K562 (cell line): ENCODE measurements around the gene ADAMTSL2.

Experiments
- CTCF ChIP-seq, 3 experiments: IDR thresholded peaks in 2 of 3; conservative IDR thresholded peaks in 1 of 3; 2 replicates each; pipeline ENCODE4 v1.5.1; 2011 to 2012; ENCODE audit warnings: low read length in 3 of 3, mild to moderate bottlenecking in 3 of 3, control low read depth in 2 of 3, improper control_type of control experiment in 1 of 3, inconsistent platforms in 1 of 3, low read depth in 1 of 3, mixed read lengths in 1 of 3, moderate library complexity in 1 of 3; ENCODE audit not compliant: insufficient read depth in 2 of 3
- TAF1 ChIP-seq: IDR thresholded peaks from 2 replicates; pipeline ENCODE4 v1.6.1; 2011; ENCODE audit warnings: mild to moderate bottlenecking, low read length, moderate library complexity; ENCODE audit not compliant: insufficient read depth, control insufficient read depth, severe bottlenecking; ENCODE audit errors: extremely low read depth
- WHSC1 ChIP-seq: IDR thresholded peaks from one replicate; pipeline ENCODE4 v1.6.1; 2012; ENCODE audit warnings: low read length, control low read depth, inconsistent platforms
- YY1 ChIP-seq, 3 experiments: IDR thresholded peaks; 2 replicates each; pipeline ENCODE4 v1.6.1; 2011; ENCODE audit warnings: low read length in 2 of 3, mild to moderate bottlenecking in 2 of 3, moderate library complexity in 2 of 3, borderline replicate concordance in 1 of 3, control low read depth in 1 of 3, low read depth in 1 of 3; ENCODE audit not compliant: insufficient read depth in 3 of 3, insufficient replicate concordance in 2 of 3, control insufficient read depth in 1 of 3, insufficient read length in 1 of 3; ENCODE audit errors: extremely low read depth in 1 of 3
- ZBTB33 ChIP-seq: sonication (generic); formaldehyde crosslinking; IDR thresholded peaks from 2 replicates; pipeline ENCODE4 v1.8.1; 2023; ENCODE audit warnings: mild to moderate bottlenecking, missing genetic modification reagents
- ZBTB5 ChIP-seq: fragments of 450-650 bp; IDR thresholded peaks from 2 replicates; pipeline ENCODE4 v1.6.1; 2017; ENCODE audit warnings: antibody characterized with exemption
- ZFP30 ChIP-seq: fragments of 250-450 bp; sonication (Bioruptor Pico); IDR thresholded peaks from 2 replicates; pipeline ENCODE4 v1.8.0; 2022; ENCODE audit warnings: moderate library complexity, mild to moderate bottlenecking, inconsistent platforms, borderline replicate concordance
- TF ChIP-seq, protein P1 (sequence below): fragments of 250-450 bp; sonication (Bioruptor Pico); IDR thresholded peaks from 2 replicates; pipeline ENCODE4 v1.4.0; 2020; ENCODE audit warnings: mild to moderate bottlenecking, moderate library complexity

- TF ChIP-seq YY1 (IDR thresholded peaks at IDR 0.05; ENCODE audit: borderline replicate concordance in 1 of 3, control insufficient read depth in 1 of 3, extremely low read depth in 1 of 3, insufficient read depth in 3 of 3, insufficient read length in 1 of 3, insufficient replicate concordance in 2 of 3, low read depth in 1 of 3, low read length in 2 of 3) (no peak), WHSC1 (no peak), ZFP30 (CRISPR knock-in tag) (no peak), ZBTB33 (CRISPR knock-in tag) (no peak), TAF1 (no peak), CTCF (IDR thresholded peaks at IDR 0.05 in 2 of 3, conservative IDR thresholded peaks at IDR 0.05 in 1 of 3; ENCODE audit: insufficient read depth in 2 of 3, low read depth in 1 of 3, low read length in 3 of 3) (no peak), ZBTB5 (no peak)
- TF ChIP-seq, protein P1, sequence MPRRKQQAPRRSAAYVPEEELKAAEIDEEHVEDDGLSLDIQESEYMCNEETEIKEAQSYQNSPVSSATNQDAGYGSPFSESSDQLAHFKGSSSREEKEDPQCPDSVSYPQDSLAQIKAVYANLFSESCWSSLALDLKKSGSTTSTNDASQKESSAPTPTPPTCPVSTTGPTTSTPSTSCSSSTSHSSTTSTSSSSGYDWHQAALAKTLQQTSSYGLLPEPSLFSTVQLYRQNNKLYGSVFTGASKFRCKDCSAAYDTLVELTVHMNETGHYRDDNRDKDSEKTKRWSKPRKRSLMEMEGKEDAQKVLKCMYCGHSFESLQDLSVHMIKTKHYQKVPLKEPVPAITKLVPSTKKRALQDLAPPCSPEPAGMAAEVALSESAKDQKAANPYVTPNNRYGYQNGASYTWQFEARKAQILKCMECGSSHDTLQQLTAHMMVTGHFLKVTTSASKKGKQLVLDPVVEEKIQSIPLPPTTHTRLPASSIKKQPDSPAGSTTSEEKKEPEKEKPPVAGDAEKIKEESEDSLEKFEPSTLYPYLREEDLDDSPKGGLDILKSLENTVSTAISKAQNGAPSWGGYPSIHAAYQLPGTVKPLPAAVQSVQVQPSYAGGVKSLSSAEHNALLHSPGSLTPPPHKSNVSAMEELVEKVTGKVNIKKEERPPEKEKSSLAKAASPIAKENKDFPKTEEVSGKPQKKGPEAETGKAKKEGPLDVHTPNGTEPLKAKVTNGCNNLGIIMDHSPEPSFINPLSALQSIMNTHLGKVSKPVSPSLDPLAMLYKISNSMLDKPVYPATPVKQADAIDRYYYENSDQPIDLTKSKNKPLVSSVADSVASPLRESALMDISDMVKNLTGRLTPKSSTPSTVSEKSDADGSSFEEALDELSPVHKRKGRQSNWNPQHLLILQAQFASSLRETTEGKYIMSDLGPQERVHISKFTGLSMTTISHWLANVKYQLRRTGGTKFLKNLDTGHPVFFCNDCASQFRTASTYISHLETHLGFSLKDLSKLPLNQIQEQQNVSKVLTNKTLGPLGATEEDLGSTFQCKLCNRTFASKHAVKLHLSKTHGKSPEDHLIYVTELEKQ (CRISPR knock-in tag) = no peak
Observed at GRCh38 chr9:133522073-133522910, 12.2 kb upstream of the ADAMTSL2 start.
